Panc1 (cell line): ENCODE results near the gene NCKAP5L.

Source experiments
- POLR2AphosphoS5 ChIP-seq: IDR thresholded peaks from 2 replicates; pipeline ENCODE4 v1.6.1; 2012; ENCODE audit warnings: mild to moderate bottlenecking, low read depth, low read length, moderate library complexity
- TF ChIP-seq, protein P1 (sequence below): fragments of 450-650 bp; IDR thresholded peaks from 2 replicates; pipeline ENCODE4 v1.5.1; 2017; ENCODE audit warnings: mild to moderate bottlenecking

DNA sequence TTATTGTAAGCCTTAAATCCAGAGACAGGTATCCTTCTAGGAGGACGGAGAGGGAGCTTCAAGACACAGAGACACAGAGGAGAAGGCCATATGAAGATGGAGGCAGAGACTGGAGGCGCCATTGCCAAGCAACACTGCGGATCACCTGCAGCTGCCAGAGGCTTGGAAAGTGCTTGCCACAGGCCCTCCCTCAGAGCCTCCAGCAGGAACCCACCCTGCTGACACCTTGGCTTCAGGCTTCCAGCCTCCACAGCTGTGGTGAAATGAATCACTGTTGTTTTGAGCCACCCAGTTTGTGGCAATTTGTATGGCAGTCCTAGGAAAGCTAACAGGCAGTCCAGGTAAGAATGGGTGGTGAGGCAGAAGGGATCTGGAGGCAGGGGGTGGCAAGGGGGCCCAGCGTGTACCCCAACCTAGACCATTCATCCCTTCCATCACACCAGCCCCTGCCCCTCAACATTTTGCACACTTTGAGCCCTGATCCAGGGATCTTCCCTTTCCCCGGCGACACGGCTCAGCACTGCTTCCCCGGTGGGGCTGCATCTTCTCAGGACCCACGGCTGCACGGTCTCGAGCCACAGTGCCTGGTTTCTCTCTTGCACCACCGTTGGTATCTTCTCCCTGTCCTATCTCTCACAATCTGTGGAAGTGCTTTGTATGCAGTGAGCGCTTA, 37.0 kb upstream of the NCKAP5L start:
- TF ChIP-seq, protein P1, sequence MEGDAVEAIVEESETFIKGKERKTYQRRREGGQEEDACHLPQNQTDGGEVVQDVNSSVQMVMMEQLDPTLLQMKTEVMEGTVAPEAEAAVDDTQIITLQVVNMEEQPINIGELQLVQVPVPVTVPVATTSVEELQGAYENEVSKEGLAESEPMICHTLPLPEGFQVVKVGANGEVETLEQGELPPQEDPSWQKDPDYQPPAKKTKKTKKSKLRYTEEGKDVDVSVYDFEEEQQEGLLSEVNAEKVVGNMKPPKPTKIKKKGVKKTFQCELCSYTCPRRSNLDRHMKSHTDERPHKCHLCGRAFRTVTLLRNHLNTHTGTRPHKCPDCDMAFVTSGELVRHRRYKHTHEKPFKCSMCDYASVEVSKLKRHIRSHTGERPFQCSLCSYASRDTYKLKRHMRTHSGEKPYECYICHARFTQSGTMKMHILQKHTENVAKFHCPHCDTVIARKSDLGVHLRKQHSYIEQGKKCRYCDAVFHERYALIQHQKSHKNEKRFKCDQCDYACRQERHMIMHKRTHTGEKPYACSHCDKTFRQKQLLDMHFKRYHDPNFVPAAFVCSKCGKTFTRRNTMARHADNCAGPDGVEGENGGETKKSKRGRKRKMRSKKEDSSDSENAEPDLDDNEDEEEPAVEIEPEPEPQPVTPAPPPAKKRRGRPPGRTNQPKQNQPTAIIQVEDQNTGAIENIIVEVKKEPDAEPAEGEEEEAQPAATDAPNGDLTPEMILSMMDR = no peak
- no peak for TF ChIP-seq POLR2AphosphoS5
